Lower lobe of right lung (tissue), 2 donors: ENCODE data around the gene NEURL1B. TPM values are rescaled to one million over a fixed set of nuclear protein-coding genes. Genes with fewer than 3 reads are reported as not detected.
A peak's percentile ranks its signal among the peaks of the same experiment; 100 is the strongest.

Experiments
- ATAC-seq, 2 donors: fragments of 200-7000 bp; cut with Tn5 transposase; one replicate each; pipeline ENCODE4 v1.9.1; 2020 to 2022; ENCODE audit warnings: mild to moderate bottlenecking in 2 of 2, moderate library complexity in 2 of 2
- DNase-seq: peaks from one replicate; pipeline ENCODE4 v3.0.0-alpha.2; 2020
- H3K27ac ChIP-seq: fragments of 200-600 bp; one replicate; pipeline ENCODE4 v1.8.0; 2022
- H3K27me3 ChIP-seq: fragments of 200-600 bp; one replicate; pipeline ENCODE4 v1.8.0; 2022; ENCODE audit warnings: low read depth
- H3K36me3 ChIP-seq: fragments of 200-600 bp; one replicate; pipeline ENCODE4 v1.8.0; 2022; ENCODE audit warnings: mild to moderate bottlenecking
- H3K4me1 ChIP-seq: fragments of 200-600 bp; one replicate; pipeline ENCODE4 v1.8.0; 2022
- H3K4me3 ChIP-seq: fragments of 200-600 bp; one replicate; pipeline ENCODE4 v1.8.0; 2022; ENCODE audit warnings: mild to moderate bottlenecking
- H3K9me3 ChIP-seq: fragments of 200-600 bp; one replicate; pipeline ENCODE4 v1.8.0; 2022
- CTCF ChIP-seq: fragments of 200-600 bp; IDR thresholded peaks from one replicate; pipeline ENCODE4 v1.8.0; 2022; ENCODE audit warnings: antibody characterized with exemption, mild to moderate bottlenecking
- intact Hi-C: fragments of 100-400 bp; cut with DNase I; formaldehyde crosslinking; loops from one replicate; pipeline ENCODE4 v1.11.0; 2022
- total RNA-seq: library from RNA; stranded (reverse); fragmentation: NEBNext Ultra II Directional; extraction: Animal tissue kit (Norgen Biotek cat#: 25700); gene quantifications from one replicate; pipeline ENCODE4 v1.2.1, GENCODE V29; 2021
- donor health status: DM: no; HTN: yes; CAD: no; lungs with severe emphysema.

Gene NEURL1B
- total RNA-seq, 1 donor from 2014 or later, result 24.8 TPM

GRCh38 chr5:172683645-172684471 is 42.8 kb downstream of the NEURL1B start:
- peak in 1 of 2 donors; percentile 27 for ATAC-seq
- DNase-seq, result no peak
- Histone ChIP-seq H3K27ac (no peak overlapping the region), H3K4me3 (peak overlapping the region; percentile 19), H3K27me3 (no peaks in the 10 kb centered on the region), H3K36me3 (peaks cover 15% of the 10 kb centered on the region), H3K4me1 (peaks cover 27% of the 10 kb centered on the region), H3K9me3 (no peaks in the 10 kb centered on the region)
- TF ChIP-seq CTCF, result no peak
- intact Hi-C loops, result no loop called here

GRCh38 chr5:172685091-172685490 is 44.0 kb downstream of the NEURL1B start:
- ATAC-seq (no peak), DNase-seq (no peak)
- intact Hi-C loops, result no loop called here
- TF ChIP-seq CTCF, result no peak
- Histone ChIP-seq H3K9me3 (no peaks in the 10 kb centered on the region), H3K27me3 (no peaks in the 10 kb centered on the region), H3K4me3 (no peak overlapping the region), H3K36me3 (peaks cover 18% of the 10 kb centered on the region), H3K4me1 (peaks cover 28% of the 10 kb centered on the region), H3K27ac (no peak overlapping the region)

GRCh38 chr5:172686111-172686510 is 45.0 kb downstream of the NEURL1B start:
- intact Hi-C loops, result no loop called here
- ATAC-seq, result no peak
- Histone ChIP-seq H3K36me3 (peaks cover 18% of the 10 kb centered on the region), H3K4me3 (no peak overlapping the region), H3K27me3 (no peaks in the 10 kb centered on the region), H3K9me3 (no peaks in the 10 kb centered on the region), H3K4me1 (peaks cover 23% of the 10 kb centered on the region), H3K27ac (no peak overlapping the region)
- no peak for TF ChIP-seq CTCF
- DNase-seq, result no peak

- Histone ChIP-seq H3K27ac (no peak overlapping the region), H3K4me3 (no peak overlapping the region), H3K27me3 (no peaks in the 10 kb centered on the region), H3K36me3 (peaks cover 18% of the 10 kb centered on the region), H3K4me1 (peaks cover 25% of the 10 kb centered on the region), H3K9me3 (no peaks in the 10 kb centered on the region)
- DNase-seq (no peak), ATAC-seq (no peak)
- intact Hi-C loops, result no loop called here
- TF ChIP-seq CTCF, result no peak
These were observed 45.7 kb downstream of the NEURL1B start for GRCh38 chr5:172686539-172687390.

- Histone ChIP-seq H3K36me3 (peaks cover 18% of the 10 kb centered on the region), H3K27me3 (no peaks in the 10 kb centered on the region), H3K4me3 (no peak overlapping the region), H3K27ac (peak overlapping the region; percentile 53), H3K9me3 (no peaks in the 10 kb centered on the region), H3K4me1 (peaks cover 36% of the 10 kb centered on the region)
- intact Hi-C loops, result no loop called here
- ATAC-seq, result no peak
- no peak for DNase-seq
- no peak for TF ChIP-seq CTCF
These were observed 46.9 kb downstream of the NEURL1B start for GRCh38 chr5:172687940-172688339.
